IgD-negative memory B cell (primary cell): ENCODE data around the gene IL1R2. TPM values are rescaled to one million over a fixed set of nuclear protein-coding genes. Genes with fewer than 3 reads are reported as not detected.
"Not testable (repeated sequence)": the region's sequence is repeated elsewhere in the genome, so short reads cannot be mapped to it uniquely, and the experiment has no call there.

ENCODE experiments used
- H3K27ac Mint-ChIP-seq, 3 donors: one replicate each; pipeline ENCODE4 v1.8.0; 2020 to 2022; ENCODE audit warnings: mild to moderate bottlenecking in 3 of 3, mixed read lengths in 3 of 3, moderate library complexity in 1 of 3
- H3K27me3 Mint-ChIP-seq: one replicate; pipeline ENCODE4 v1.8.0; 2021; ENCODE audit warnings: mixed read lengths
- H3K36me3 Mint-ChIP-seq: one replicate; pipeline ENCODE4 v1.8.0; 2020; ENCODE audit warnings: mild to moderate bottlenecking, mixed read lengths
- H3K4me1 Mint-ChIP-seq, 3 donors: one replicate each; pipeline ENCODE4 v1.8.0; 2020 to 2022; ENCODE audit warnings: mixed read lengths in 3 of 3, mild to moderate bottlenecking in 1 of 3
- H3K4me3 Mint-ChIP-seq, 4 donors: one replicate each; pipeline ENCODE4 v1.8.0; 2020 to 2022; ENCODE audit warnings: mild to moderate bottlenecking in 4 of 4, mixed read lengths in 4 of 4, moderate library complexity in 3 of 4
- H3K9me3 Mint-ChIP-seq, 3 donors: one replicate each; pipeline ENCODE4 v1.8.0; 2020 to 2021; ENCODE audit warnings: mixed read lengths in 3 of 3, mild to moderate bottlenecking in 1 of 3
- polyA plus RNA-seq: library from polyadenylated mRNA; unstranded; fragments of 300-500 nt; fragmentation: Illumina TruSeq; gene quantifications from one replicate; pipeline ENCODE4 v1.2.3, GENCODE V29; 2021

Gene IL1R2
- polyA plus RNA-seq, 1 donor from 2014 or later = not detected

DNA sequence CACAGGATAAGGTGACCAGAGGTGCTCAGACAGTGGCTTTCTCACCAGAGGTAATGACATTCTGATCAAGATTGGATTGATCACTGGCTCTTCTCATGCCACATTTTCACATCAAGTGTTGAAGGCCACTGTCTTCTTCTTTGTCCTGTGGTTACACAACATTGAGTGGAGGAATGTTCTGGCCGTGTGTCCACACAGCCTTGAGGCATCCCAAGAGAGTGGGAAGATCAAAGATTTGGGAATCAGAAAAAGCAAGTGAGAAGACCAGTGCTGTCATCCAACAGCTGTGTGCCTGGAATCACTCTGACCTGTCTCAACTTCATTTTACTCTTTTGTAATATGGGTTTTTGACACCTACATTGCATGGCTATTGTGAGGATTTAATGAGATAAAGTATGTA, 67.4 kb downstream of the IL1R2 start:
- Mint-ChIP-seq H3K9me3 (no peaks in the 10 kb centered on the region), H3K4me3 (no peak overlapping the region), H3K36me3 (no peaks in the 10 kb centered on the region), H3K27ac (no peak overlapping the region), H3K27me3 (peaks cover 4% of the 10 kb centered on the region), H3K4me1 (no peaks in the 10 kb centered on the region)

DNA sequence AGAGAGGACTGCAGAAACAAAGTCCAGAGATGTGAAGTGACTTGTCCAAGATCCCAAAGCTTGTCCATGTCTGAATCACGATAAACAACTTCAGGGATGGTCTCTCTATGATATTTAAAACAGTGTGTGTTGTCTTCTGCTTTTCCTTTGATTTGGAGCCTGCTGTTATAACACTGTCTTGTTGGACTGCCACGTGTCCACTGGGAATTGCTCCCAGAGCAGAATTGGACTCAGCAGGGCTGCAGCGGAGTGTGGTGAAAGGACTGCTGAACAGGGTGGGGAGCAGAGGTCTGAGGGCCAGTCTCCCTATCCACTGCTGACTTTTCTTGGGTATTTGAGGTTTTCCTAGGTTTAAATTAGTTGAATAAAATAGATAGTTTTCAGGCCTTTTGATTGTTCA, 68.3 kb downstream of the IL1R2 start:
- no peak overlapping the region for H3K27ac Mint-ChIP-seq
- no peaks in the 10 kb centered on the region for H3K9me3 Mint-ChIP-seq
- H3K36me3 Mint-ChIP-seq = no peaks in the 10 kb centered on the region
- peaks cover 6% of the 10 kb centered on the region for H3K27me3 Mint-ChIP-seq
- H3K4me1 Mint-ChIP-seq = no peaks in the 10 kb centered on the region
- no peak overlapping the region for H3K4me3 Mint-ChIP-seq

DNA sequence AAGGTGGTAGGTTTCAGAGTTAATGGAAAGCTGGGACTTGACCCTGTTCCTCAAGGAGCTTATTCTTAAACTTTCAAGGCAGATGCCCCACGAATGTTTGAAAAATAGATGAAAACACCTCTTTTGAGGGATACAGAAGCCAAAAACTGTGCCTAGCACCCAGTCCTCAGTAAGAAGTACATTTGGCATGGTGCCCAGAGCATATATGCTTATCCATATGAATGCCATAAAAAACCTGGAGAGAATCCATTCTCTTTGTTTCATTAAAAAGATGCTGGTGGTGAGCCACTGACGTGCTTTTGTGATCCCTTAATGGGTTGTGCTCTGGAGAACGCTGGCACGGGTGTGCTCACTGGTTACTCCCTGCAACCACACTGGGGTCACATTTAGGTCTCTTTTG, 69.0 kb downstream of the IL1R2 start:
- H3K4me1 Mint-ChIP-seq = no peaks in the 10 kb centered on the region
- H3K27ac Mint-ChIP-seq = no peak overlapping the region
- peaks cover 7% of the 10 kb centered on the region for H3K27me3 Mint-ChIP-seq
- no peak overlapping the region for H3K4me3 Mint-ChIP-seq
- H3K36me3 Mint-ChIP-seq = no peaks in the 10 kb centered on the region
- H3K9me3 Mint-ChIP-seq = no peaks in the 10 kb centered on the region

DNA sequence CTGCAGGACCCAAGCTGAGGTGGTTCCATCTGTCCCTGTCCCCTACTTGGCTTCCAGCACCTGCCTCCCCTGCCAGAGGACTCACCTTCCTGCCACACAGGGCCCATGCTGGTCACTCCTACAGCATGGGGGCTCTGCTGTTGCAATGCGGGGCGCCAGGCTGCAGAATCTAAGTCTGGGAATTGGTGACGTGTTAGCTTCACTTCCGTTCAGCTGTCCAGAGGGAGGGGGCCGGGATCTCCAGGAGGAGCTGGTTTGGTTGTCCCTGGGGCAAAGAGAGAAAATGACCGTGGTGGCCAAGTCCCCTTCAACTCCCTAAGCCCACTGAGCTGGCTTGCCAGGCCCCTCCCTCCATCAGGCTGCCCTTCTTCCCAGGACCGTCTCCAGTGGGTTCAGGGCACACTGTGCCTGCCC, 69.5 kb downstream of the IL1R2 start:
- Mint-ChIP-seq H3K36me3 (no peaks in the 10 kb centered on the region), H3K27ac (no peak overlapping the region), H3K4me1 (no peaks in the 10 kb centered on the region), H3K27me3 (peaks cover 10% of the 10 kb centered on the region), H3K9me3 (no peaks in the 10 kb centered on the region), H3K4me3 (no peak overlapping the region)

DNA sequence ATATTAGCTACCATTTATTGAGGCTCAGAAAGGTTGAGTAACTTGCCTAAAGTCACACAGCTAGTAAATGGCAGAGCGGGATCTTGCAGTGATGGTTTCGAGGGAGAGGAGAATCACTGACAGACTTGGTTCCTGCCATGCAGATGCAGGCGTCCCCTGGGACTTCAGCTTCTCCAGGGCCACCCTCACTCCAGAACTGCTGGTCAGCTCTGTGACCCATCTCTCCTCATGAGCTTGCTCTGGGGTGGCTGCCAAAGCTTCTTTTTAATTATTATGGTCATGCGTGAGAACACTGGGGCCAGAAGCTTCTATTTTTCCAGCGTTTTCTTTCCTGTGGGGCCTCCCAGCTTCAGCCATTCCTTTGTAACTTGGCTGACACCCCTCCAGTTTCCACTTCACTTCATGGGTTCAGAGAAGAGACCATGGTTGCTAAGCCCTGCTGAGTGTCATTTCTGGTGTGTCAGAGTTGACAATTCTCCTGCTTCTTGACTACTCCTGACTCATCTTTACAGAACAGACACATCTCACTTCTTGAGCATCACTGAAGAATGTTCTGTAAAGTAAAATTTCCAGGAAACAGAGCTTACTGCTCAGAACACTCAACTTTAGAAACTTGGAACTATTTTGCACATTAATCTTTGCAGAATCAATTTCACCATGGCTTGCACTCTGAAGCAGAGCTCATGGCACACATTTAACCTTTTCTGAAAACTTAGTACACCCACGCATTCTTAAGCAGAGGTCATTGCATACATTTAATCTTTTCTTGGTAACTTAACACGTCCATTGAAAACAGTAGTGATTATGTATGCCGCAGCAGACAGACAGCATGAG, 70.4 kb downstream of the IL1R2 start:
- Mint-ChIP-seq H3K9me3 (no peaks in the 10 kb centered on the region), H3K27me3 (peaks cover 11% of the 10 kb centered on the region), H3K27ac (no peak overlapping the region), H3K4me1 (no peaks in the 10 kb centered on the region), H3K36me3 (no peaks in the 10 kb centered on the region), H3K4me3 (no peak overlapping the region)

DNA sequence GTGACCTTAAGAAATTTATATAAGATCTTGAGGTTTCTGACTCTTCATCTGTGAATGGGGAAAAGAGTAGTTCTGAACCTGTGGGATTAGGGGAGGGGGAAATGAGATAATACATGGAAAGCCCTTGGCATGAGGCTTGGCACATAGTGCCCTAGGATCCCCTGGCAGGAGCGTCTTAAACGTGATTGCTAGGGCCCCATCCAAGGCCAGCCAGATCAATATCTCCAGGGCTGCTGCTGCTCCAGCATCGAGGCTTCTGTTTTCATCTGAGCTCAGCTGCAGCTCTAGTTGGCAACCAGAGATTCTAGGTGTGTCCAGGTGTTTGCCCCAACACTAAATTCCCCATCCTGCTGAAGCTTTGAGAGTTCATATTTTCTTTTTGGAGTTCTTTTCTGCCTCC, 71.0 kb downstream of the IL1R2 start:
- peaks cover 7% of the 10 kb centered on the region for H3K27me3 Mint-ChIP-seq
- no peaks in the 10 kb centered on the region for H3K4me1 Mint-ChIP-seq
- no peak overlapping the region for H3K4me3 Mint-ChIP-seq
- H3K27ac Mint-ChIP-seq = no peak overlapping the region
- H3K36me3 Mint-ChIP-seq = peaks cover 2% of the 10 kb centered on the region
- no peaks in the 10 kb centered on the region for H3K9me3 Mint-ChIP-seq

DNA sequence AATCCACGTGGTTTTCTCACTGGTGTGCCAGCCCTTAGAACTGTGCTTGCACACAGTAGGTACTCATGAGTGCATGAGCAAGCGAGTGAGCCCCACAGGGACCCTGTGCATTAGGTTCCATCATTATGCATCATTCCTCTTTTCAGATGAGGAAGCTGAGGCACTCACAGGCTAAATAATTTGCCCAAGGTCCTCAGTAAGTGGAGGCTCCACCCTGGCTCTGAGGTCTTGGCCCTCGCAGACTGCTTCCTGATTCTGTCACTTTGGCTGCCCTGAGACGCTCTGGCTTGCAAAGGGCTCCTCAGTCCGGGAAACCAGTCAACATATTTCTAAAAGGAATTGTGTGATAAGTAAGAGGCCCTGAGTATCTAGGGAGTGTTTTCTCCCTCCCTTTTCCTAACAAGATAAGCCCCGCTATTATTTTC, 71.7 kb downstream of the IL1R2 start:
- Mint-ChIP-seq H3K9me3 (peaks cover 0 to 2% (median 0%) of the 10 kb centered on the region in 3 donors), H3K4me1 (no peaks in the 10 kb centered on the region), H3K4me3 (no peak overlapping the region), H3K36me3 (peaks cover 2% of the 10 kb centered on the region), H3K27me3 (peaks cover 9% of the 10 kb centered on the region), H3K27ac (no peak overlapping the region)

DNA sequence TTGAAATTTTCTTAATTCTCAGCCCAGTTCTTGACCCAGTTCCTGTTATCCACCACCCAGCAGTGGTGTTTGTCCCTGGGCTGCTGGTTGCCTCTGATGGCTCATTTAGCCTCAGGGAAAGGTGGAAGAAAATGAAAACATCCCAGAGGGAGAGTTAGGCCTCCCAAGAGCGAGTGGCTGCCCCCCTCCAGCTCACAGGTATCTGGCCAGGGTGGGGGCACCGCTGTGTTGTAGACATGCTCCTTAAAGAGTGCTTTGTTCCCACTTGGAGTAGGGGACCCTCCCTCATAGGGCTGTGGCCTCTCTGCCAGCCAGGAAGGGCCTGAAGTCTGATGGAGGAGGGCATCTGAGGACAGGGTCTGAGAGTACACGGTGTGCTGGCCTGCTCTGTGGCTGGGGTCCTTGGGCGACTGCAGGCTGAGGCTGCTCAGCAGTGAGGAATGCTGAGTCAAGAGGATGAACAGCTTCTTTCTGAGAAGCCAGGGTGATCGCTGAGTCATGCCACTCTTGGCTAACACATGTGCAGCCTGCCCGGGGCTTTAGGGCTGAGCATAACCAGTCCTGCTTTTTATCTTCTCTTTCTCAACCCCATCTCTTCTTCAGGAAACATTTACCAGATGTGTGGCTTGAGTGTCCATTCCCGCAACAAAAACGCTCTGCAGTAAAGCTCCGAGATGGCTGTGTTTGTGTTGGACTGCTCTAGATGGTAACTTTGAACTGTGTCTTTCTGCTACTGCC, 72.3 kb downstream of the IL1R2 start:
- Mint-ChIP-seq H3K9me3 (peaks cover 0 to 2% (median 0%) of the 10 kb centered on the region in 3 donors), H3K27me3 (peaks cover 9% of the 10 kb centered on the region), H3K4me1 (peaks cover 0 to 1% (median 0%) of the 10 kb centered on the region in 3 donors), H3K4me3 (no peak overlapping the region), H3K36me3 (peaks cover 2% of the 10 kb centered on the region), H3K27ac (no peak overlapping the region)

DNA sequence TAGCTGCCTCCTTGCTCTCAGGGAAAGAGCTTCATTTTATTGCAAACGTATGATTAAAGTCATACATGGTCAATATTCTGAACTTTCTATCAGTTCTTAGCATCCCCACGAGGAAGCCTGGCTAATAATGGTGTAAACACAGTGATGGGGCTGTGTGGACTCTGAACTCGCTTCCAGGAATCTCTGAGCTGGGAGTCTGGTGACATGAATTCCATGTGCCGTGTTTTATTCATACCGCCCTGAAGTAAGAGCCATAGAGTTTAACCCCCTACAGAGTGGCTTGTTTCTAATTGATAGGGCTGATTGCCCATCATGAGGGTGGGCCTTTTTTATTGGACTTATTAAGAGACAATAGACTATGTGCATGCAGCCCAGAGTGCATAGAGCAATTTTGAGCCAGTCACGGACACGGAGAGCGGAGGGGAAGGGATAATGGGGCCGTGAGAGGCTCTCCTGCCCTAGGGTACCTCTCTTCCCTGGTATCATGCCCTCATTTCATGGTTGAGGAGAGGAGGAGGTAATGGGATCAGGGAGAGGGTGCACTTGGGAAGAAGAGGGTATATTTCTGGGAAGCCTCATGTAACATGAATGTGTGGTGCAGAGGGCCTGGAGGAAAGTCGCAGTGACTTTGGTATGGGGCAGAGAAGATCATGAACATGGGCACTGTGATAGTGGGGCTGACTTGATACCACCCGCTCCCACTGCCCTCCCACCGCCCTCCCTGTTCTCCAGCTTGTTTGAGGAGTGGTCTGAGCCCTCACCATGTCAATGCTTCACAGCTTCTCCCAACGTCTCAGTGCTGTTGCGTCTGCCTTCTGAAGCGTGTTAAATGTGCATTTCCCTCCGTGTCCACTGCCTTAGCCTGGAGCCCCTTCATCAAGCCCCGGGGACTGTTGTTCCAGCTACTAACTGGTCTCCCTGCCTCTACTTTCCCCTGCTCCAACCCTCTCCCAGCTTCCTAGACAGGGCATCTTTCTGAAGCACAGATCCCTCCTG, 73.2 kb downstream of the IL1R2 start:
- Mint-ChIP-seq H3K4me1 (peaks cover 0 to 1% (median 0%) of the 10 kb centered on the region in 3 donors), H3K27ac (no peak overlapping the region), H3K4me3 (no peak overlapping the region), H3K36me3 (peaks cover 2% of the 10 kb centered on the region), H3K27me3 (peaks cover 9% of the 10 kb centered on the region), H3K9me3 (peaks cover 0 to 2% (median 0%) of the 10 kb centered on the region in 3 donors)

DNA sequence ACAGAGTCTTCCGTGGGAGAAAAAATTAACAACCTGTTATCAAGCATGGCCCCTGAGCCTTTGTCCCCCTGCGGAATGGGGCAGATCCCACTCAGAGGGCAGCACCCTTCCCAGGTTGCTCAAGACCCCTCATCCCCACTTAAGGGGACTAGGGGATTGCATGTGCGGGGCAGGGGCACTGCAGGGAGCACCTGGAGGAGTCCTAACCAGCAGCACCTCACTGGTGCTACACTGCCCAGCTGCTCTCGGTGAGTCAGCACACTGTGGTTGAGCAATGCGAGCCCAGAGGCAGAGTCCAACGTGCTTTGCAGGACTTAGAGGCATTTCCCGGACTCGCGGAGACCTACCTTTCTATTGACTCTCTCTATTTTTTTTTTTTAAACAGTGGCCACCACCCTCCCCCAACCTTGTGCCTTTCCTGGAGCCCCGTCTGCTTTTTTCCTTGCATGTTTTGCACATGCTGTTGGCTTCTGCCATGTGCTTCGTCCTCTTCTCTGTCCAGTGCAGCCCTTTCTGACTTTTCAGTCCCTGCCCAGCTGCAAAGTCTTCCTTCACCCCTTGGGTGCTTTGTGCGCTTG, 74.0 kb downstream of the IL1R2 start:
- peaks cover 0 to 1% (median 0%) of the 10 kb centered on the region in 3 donors for H3K4me1 Mint-ChIP-seq
- no peak overlapping the region for H3K4me3 Mint-ChIP-seq
- peaks cover 0 to 2% (median 0%) of the 10 kb centered on the region in 3 donors for H3K9me3 Mint-ChIP-seq
- H3K27ac Mint-ChIP-seq = no peak overlapping the region
- peaks cover 2% of the 10 kb centered on the region for H3K36me3 Mint-ChIP-seq
- peaks cover 9% of the 10 kb centered on the region for H3K27me3 Mint-ChIP-seq

DNA sequence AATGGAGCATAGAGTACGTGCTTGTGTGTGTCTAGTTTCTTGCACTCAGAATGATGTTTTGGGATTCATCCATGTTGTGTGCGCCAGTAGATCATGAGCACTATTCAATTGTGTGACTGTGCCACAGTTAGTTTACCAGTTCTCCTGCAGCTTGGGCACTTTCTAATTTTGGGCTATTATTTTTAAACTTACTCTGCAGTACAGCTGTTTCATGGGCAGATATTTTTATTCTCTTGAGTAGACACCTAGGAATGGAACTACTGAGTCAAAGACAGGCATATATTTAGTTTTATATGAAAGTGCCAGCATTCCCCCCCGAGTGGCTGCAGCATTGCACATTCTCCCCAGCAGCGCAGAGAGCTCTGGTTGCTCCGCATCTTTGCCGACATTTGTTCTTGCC, 74.8 kb downstream of the IL1R2 start:
- Mint-ChIP-seq H3K27ac (no peak overlapping the region), H3K36me3 (peaks cover 2% of the 10 kb centered on the region), H3K27me3 (peaks cover 9% of the 10 kb centered on the region), H3K4me1 (peaks cover 0 to 1% (median 0%) of the 10 kb centered on the region in 3 donors), H3K9me3 (peaks cover 0 to 2% (median 0%) of the 10 kb centered on the region in 3 donors), H3K4me3 (no peak overlapping the region)

DNA sequence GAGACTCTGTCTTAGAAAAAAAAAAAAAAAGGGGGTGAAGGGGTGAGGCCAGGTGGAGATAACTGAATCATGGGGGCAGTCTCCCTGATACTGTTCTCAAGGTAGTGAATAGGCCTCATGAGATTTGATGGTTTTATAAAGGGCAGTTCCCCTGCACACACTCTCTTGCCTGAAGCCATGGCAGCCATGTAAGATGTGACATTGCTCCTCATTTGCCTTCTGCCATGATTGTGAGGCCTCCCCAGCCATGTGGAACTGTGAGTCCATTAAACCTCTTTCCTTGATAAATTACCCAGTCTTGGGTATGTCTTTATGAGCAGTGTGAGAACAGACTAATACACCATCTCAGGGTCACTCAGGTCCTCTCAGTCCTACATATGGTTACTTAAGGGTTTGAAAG, 76.4 kb downstream of the IL1R2 start:
- not testable (repeated sequence) for H3K4me1 Mint-ChIP-seq, H3K36me3 Mint-ChIP-seq, H3K27ac Mint-ChIP-seq, H3K9me3 Mint-ChIP-seq, H3K27me3 Mint-ChIP-seq, H3K4me3 Mint-ChIP-seq

DNA sequence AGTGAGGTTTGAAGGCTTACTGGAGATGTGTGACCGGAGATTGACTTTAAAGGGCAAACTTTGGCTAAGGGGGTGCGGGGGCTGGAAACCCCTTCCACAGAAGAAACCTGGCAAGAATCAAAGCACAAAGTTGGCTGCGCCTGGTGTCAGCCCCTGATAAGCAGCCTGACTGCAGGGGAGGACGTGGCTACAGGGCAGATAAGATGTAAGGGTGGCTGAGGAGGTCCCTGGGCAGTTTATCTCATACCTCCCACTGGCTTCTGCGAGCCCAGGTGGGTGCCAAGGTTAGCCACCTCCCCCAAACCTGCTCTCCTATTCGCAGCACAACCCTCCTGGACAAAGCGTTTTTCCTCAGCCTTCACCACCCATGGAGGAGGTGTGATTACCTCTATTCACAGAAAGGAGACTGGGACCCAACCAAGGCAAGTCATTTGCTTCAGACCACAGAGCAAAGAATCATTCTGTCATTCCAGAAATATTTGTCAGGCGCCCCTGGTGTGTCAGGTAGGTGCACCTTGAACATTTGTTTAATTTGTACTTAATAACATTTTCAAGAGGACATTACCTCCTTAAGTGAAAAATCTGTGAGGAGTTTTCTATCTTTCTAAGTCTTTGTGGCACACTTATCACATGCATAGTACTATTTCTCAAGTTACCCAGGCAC, 77.7 kb downstream of the IL1R2 start:
- Mint-ChIP-seq H3K36me3 (peaks cover 2% of the 10 kb centered on the region), H3K27ac (no peak overlapping the region), H3K4me3 (no peak overlapping the region), H3K27me3 (peaks cover 9% of the 10 kb centered on the region), H3K4me1 (peaks cover 0 to 2% (median 1%) of the 10 kb centered on the region in 3 donors), H3K9me3 (peaks cover 0 to 2% (median 0%) of the 10 kb centered on the region in 3 donors)

DNA sequence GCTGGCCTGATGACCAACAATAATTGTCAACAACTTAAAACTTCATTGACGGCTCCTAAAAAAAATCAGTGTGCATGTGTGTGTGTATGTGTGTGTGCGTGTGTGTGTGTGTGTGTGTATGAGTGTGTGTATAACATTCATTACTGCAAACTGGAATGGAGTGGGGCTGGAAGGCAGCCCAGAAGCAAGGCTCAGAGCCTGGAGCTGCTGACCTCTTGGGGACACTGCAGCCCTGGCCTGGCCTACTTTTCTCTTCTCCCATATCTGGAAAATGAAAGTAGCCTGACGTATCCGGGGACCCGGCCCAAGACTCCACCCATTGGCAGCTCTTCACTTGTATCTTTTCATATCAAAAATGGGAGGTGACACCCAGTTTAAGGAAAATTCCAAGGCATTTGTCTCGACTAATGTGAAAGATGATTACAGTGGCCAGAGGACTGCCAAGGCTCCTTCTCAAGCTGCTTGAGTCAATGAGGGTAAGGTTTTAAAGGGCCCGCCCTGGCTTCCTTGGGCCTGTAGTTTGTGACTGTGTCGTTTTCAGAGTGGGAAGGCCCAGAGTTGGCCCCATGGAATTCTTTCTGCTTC, 78.4 kb downstream of the IL1R2 start:
- Mint-ChIP-seq H3K36me3 (peaks cover 2% of the 10 kb centered on the region), H3K27me3 (peaks cover 6% of the 10 kb centered on the region), H3K4me3 (no peak overlapping the region), H3K27ac (no peak overlapping the region), H3K4me1 (peaks cover 0 to 4% (median 1%) of the 10 kb centered on the region in 3 donors), H3K9me3 (peaks cover 0 to 2% (median 0%) of the 10 kb centered on the region in 3 donors)
